HG03097 (cell line): ENCODE data around the gene GRSF1.
A peak's percentile ranks its signal among the peaks of the same experiment; 100 is the strongest.
"Not testable (repeated sequence)": the region's sequence is repeated elsewhere in the genome, so short reads cannot be mapped to it uniquely, and the experiment has no call there.

Experiments used
- ATAC-seq: cut with Tn5 transposase; IDR thresholded peaks from one replicate; pipeline ENCODE4 v1.9.1; 2021; ENCODE audit not compliant: unreplicated experiment, low FRiP score

GRSF1 gene

GRCh38 chr4:70839589-70840093, at the start of gene GRSF1:
Gene GRSF1, minus strand, starts transcription at chr4:70839890. Its CDS starts 63 bp downstream, at chr4:70839827.
- peak; percentile 65 for ATAC-seq

GRCh38 chr4:70885174-70885573, 45.5 kb upstream of the GRSF1 start:
- no peak for ATAC-seq

GRCh38 chr4:70880739-70881138, 41.0 kb upstream of the GRSF1 start:
- ATAC-seq, result no peak

GRCh38 chr4:70877556-70877955, 37.9 kb upstream of the GRSF1 start:
- no peak for ATAC-seq

DNA sequence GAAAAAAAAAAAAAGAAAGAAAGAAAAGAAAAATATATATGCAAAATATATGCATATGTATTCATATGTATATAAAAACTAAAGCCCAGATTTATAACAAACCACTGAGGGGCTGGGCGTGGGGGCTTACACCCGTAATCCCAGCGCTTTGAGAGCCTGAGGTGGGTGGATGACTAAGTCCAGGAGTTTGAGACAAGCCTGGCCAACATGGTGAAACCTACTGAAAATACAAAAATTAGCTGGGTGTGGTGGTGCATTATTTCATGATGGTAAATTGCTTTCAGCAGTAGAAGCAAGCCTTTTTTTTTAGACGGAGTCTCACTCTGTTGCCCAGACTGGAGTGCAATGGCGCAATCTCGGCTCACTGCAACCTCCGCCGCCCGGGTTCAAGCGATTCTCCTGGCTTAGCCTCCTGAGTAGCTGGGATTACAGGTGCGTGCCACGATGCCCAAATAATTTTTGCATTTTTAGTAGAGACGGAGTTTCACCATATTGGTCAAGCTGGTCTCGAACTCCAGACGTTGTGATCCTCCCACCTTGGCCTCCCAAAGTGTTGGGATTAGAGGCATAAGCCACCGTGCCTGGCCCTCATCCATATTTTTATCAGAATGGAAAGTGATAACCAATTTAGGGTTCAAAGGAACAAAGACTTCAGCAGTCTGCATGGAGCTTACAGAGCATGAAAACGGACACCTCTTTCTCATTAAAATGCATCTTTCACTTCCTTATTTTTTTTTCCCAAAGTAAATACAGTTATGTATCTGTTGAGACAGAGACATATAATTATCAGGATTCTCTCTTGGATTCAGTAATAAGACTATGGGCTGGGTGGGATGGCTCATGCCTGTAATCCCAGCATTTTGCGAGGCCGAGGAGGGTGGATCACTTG, 34.8 kb upstream of the GRSF1 start:
- ATAC-seq, result no peak

DNA sequence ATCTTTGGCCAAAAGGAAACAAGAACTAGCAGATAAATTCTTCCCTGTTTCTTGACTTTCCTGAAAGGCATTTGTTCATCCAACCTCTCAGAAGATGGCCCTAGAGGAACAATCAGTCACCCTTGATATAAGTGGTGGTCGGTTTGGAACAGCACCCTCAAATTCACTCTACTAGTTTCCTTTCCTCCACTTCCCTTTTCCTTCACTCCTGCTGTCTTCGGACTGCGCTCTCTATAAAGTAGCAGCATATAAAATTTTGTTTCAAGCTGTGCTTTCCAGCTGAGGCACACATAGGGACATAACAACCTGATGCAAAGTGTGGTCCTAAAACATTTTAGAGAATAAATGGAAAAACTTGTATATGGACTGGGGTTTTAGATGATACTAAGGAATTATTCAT, 33.5 kb upstream of the GRSF1 start:
- no peak for ATAC-seq

DNA sequence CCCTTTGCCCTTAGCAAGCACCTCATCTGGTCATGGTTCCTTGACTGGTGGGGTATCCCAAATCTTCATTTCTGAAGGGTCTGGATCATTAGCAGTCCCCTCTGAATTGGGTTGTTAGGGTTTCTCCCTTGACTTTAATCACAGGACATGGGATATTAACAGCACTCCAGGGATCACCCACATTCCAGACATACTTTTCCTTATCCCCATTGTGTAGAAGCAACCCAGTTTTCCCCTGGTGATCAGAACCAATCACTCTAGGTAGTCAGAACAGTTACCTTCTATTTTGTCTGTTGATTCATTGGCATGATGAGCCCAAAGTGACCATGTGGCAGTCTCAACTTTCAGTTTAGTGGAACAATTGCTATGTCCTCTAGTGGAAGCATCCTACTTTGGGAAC, 29.1 kb upstream of the GRSF1 start:
- no peak for ATAC-seq

GRCh38 chr4:70863099-70863790, 23.6 kb upstream of the GRSF1 start:
- ATAC-seq, result no peak

- no peak for ATAC-seq
These were observed 19.4 kb upstream of the GRSF1 start for GRCh38 chr4:70859066-70859465.

DNA sequence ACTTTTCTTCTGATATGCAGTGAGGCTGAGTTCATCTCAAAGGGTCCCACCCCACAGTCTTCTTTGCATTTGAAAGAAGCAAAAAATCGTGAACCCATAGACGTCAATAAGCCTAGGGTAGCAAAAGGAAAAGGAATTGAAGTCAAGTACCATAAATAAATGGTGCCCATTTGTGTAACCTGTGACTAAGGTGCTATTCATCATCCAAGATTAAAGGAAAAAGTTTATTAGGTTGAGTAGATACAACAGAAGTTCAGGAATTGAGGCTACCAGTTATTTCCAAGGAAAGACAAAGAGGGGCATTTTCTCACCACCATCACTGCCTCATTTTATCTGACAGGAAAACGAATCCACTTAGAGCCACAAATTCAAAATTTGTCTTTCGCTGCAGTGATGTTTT, 18.8 kb upstream of the GRSF1 start:
- no peak for ATAC-seq

DNA sequence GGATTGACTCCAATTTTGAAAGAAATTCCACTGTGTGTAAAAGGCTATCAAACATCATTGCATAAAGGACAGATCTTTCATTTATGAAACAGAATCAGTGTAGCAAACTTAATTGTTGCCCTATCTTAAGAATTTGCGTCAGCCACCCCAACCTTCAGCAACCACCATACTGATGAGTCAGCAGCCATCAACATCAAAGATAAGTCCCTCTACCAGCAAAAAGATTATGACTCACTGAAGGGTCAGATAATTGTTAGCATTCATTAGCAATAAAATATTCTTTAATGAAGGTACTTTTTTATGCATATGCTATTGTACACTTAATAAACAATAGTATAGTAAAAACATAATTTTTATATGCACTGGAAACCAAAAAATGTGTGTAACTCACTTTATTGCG, 15.8 kb upstream of the GRSF1 start:
- no peak for ATAC-seq

DNA sequence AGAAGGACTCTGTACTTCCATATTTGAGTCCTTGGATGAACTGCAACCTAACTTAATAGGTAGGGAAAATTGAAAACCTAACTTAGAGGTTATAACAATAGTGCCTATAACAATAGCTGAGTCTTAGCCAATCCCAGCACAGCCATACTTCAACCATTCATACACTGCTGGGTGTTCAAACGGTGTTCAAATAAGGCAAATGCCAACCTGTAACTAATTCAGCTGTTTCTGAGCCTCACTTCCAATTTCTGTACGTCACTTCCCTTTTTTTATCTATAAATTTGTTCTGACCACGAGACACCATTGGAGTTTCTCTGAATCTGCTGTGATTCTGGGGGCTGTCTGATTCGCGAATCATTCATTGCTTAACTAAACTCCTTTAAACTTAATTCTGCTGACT, 9.6 kb upstream of the GRSF1 start:
- ATAC-seq, result no peak

GRCh38 chr4:70844180-70844579, 4.5 kb upstream of the GRSF1 start:
- no peak for ATAC-seq

GRCh38 chr4:70842761-70843435, 3.2 kb upstream of the GRSF1 start:
- ATAC-seq, result no peak

GRCh38 chr4:70841951-70842350, 2.3 kb upstream of the GRSF1 start:
- ATAC-seq, result no peak

DNA sequence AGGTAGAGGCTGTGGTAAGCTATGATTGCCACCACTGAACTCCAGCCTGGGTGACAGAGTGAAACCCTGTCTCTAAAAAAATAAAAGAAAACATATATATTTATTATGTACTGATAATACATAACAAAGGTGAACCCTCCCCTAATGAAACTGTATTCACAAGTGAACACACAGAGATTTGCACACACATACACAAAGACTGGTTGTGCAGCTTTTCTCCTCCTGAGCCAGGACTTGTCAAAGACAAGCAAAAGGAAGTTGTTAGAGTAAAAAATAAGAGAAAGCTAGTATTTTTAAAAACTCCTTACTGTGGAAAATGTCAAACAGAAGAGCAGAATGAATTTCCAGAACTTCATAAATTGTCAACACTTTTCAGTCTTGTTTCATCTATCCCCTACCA, 1.5 kb upstream of the GRSF1 start:
- no peak for ATAC-seq

GRCh38 chr4:70840631-70841030, 941 bp upstream of the GRSF1 start:
- ATAC-seq, result not testable (repeated sequence)

DNA sequence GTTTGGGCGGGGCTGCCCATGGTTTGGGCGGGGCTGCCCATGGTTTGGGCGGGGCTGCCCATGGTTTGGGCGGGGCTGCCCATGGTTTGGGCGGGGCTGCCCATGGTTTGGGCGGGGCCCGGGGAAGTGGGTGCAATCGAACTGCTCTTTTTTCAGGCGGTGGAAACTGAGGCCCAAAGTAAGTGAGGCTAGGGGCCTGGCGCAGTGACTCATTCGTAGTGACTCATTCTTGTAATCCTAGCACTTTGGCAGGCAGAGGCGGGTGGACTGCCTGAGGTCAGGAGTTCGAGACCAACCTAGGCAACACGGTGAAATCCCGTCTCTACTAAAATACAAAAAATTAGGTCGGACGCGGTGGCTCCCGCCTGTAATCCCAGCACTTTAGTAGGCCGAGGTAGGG, 447 bp upstream of the GRSF1 start:
- not testable (repeated sequence) for ATAC-seq

GRCh38 chr4:70838666-70839588, 763 bp downstream of the GRSF1 start:
- peak; percentile 54 for ATAC-seq

DNA sequence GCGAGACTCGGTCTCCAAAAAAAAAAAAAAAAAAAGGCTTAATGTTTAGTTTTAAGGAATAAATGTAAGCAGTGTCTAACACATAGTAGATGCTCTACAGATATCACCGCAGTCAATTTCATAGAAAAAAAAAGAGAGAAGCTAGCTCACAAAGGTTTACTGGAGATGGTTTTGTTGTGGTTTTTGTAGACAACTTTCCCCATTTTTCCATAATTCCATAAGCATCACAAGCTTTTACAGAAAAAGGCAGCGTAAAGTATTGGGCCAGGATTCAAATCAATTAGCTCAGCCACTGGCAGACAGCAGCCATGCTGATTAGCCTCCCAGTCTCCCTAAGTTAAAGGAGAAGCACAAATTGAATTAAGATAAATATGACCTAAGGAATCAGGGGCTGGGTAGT, 1.5 kb downstream of the GRSF1 start:
- ATAC-seq, result no peak
